Midbrain (tissue), 1 donor: ENCODE data around the gene ZEB1.

Source experiments
- DNase-seq: peaks from one replicate; lab custom pipeline; 2025; lab: John Stamatoyannopoulos, UW

The ZEB1 gene

GRCh38 chr10:31318854-31319601 is at the start of gene ZEB1:
Gene ZEB1 (plus strand): TSS chr10:31319216. CDS start chr10:31319235, 19 bp downstream.
- peak; percentile 61 for DNase-seq

- no peak for DNase-seq
Observed at GRCh38 chr10:31270954-31271353, 48.1 kb upstream of the ZEB1 start.

GRCh38 chr10:31272841-31273240 is 46.2 kb upstream of the ZEB1 start:
- no peak for DNase-seq

GRCh38 chr10:31273789-31274188 is 45.2 kb upstream of the ZEB1 start:
- no peak for DNase-seq

- DNase-seq = no peak
Observed at GRCh38 chr10:31274310-31274709, 44.7 kb upstream of the ZEB1 start.

GRCh38 chr10:31278279-31278941 is 40.6 kb upstream of the ZEB1 start:
- DNase-seq = no peak

- DNase-seq = no peak
Observed at GRCh38 chr10:31280972-31281371, 38.0 kb upstream of the ZEB1 start.

GRCh38 chr10:31288001-31288400 is 31.0 kb upstream of the ZEB1 start:
- no peak for DNase-seq

GRCh38 chr10:31288962-31289361 is 30.1 kb upstream of the ZEB1 start:
- no peak for DNase-seq

GRCh38 chr10:31290386-31290785 is 28.6 kb upstream of the ZEB1 start:
- DNase-seq = no peak

- DNase-seq = no peak
Observed at GRCh38 chr10:31291123-31291522, 27.9 kb upstream of the ZEB1 start.

- no peak for DNase-seq
Observed at GRCh38 chr10:31294558-31294957, 24.5 kb upstream of the ZEB1 start.

- no peak for DNase-seq
Observed at GRCh38 chr10:31296754-31297153, 22.3 kb upstream of the ZEB1 start.

GRCh38 chr10:31299119-31299518 is 19.9 kb upstream of the ZEB1 start:
- no peak for DNase-seq

- DNase-seq = no peak
Observed at GRCh38 chr10:31303212-31303611, 15.8 kb upstream of the ZEB1 start.

- DNase-seq = no peak
Observed at GRCh38 chr10:31304291-31304970, 14.6 kb upstream of the ZEB1 start.

GRCh38 chr10:31313396-31313795 is 5.6 kb upstream of the ZEB1 start:
- no peak for DNase-seq

- no peak for DNase-seq
Observed at GRCh38 chr10:31314256-31315150, 4.5 kb upstream of the ZEB1 start.

- no peak for DNase-seq
Observed at GRCh38 chr10:31315453-31315852, 3.6 kb upstream of the ZEB1 start.

- no peak for DNase-seq
Observed at GRCh38 chr10:31317171-31317570, 1.8 kb upstream of the ZEB1 start.

GRCh38 chr10:31317652-31318381 is 1.2 kb upstream of the ZEB1 start:
- no peak for DNase-seq
